ENCODE results near the gene RAD51AP2.

- TF ChIP-seq POLR2A (IDR thresholded peaks at IDR 0.05) = no peak
- no peak for TF ChIP-seq CTCF (IDR thresholded peaks at IDR 0.05)
These were observed 29.5 kb upstream of the RAD51AP2 start for GRCh38 chr2:17547737-17548136.
